GM23338 (cell line): ENCODE data around the gene CCL21.

Experiments used
- CTCF ChIP-seq, 2 experiments: fragments of 200-600 bp in 1 of 2; sonication (generic) in 1 of 2; conservative IDR thresholded peaks; 2 replicates each; pipeline versions ENCODE4 v1.5.1 to v1.6.1; 2016 to 2017; ENCODE audit warnings: antibody characterized with exemption in 2 of 2, low read depth in 2 of 2, mild to moderate bottlenecking in 2 of 2, moderate library complexity in 1 of 2
- EZH2phosphoT487 ChIP-seq: fragments of 200-600 bp; sonication (generic); IDR thresholded peaks from one replicate; pipeline ENCODE4 v1.8.1; 2018; ENCODE audit warnings: antibody characterized with exemption; ENCODE audit not compliant: unreplicated experiment
- REST ChIP-seq: IDR thresholded peaks from one replicate; pipeline ENCODE4 v1.6.1; 2018; ENCODE audit warnings: antibody characterized with exemption; ENCODE audit not compliant: unreplicated experiment

GRCh38 chr9:34716711-34717110 lies 6.8 kb upstream of the CCL21 start:
- TF ChIP-seq CTCF (conservative IDR thresholded peaks at IDR 0.05; ENCODE audit: low read depth in 2 of 2): no peak
- TF ChIP-seq EZH2phosphoT487: no peak
- no peak for TF ChIP-seq REST
